Measurements from ENCODE around the gene DNAI2.
A peak's percentile ranks its signal among the peaks of the same experiment; 100 is the strongest.

The DNAI2 gene

DNA sequence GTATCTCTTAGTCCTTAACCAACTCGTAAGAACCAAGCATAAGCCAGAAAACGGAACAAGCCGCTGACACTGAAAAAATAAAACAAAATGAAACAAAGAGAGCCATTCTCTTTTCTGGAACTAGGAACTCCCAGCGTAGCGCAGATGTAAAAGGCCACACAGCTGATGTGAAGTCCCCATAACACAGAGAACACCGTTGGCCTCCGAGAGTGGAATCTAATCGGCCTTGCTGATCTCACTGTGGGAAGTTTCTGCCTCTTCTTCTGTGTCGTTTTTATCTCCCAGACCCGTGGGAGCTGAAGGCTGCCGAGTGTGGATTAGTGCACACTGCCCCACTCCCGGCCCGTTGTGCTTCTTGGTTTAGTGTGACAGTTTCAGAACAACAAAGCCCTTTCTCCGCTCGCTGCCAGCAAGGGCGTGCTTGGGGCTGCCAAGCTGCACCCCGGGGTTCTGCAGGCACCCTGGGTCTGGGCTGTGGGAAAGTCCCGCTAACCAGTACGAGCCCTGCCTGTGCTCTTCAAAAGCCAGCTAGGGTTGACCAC lies 38.9 kb upstream of the DNAI2 start:
- Histone ChIP-seq H3K9ac (ENCODE audit: low read length in 2 of 2) (no peak overlapping the region), H3K9me3 (ENCODE audit: control insufficient read depth in 2 of 2, low read length in 2 of 2) (no peaks in the 10 kb centered on the region), H3K27me3 (ENCODE audit: control insufficient read depth in 1 of 2, insufficient read depth in 2 of 2, low read length in 2 of 2) (no peaks in the 10 kb centered on the region), H3K4me3 (ENCODE audit: low read length in 2 of 2) (peak overlapping the region in 1 of 2 donors; percentile 15), H3K4me1 (ENCODE audit: control insufficient read depth, insufficient read depth, low read length) (peaks cover 2% of the 10 kb centered on the region), H3K36me3 (ENCODE audit: control insufficient read depth in 2 of 2, insufficient read depth in 2 of 2, low read length in 2 of 2) (peaks cover 3 to 4% of the 10 kb centered on the region in 2 donors), H3K27ac (ENCODE audit: low read length) (no peak overlapping the region)

DNA sequence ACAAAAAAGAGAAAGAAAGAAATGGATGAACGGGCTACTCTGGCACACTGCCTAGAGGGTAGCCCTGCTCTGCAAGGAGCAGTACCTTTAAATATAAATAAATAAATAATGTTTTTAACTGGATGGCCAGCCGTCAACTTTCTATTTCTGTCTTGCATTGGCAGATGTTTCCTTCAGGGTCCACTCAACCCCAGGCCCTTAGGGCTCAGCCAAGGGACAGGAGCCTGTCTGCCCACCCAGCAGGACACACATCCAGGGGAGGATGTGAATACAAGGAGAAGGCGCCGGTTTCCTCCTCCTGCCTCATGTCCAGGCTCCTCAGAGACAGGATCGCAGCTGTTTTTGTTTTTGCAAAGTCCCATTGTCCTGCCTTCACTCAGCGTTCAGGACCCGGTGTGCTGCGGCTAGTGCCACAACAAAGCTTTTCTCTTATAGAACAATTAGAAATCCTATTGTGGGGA lies 38.1 kb upstream of the DNAI2 start:
- Histone ChIP-seq H3K9me3 (ENCODE audit: control insufficient read depth in 2 of 2, low read length in 2 of 2) (no peaks in the 10 kb centered on the region), H3K4me1 (ENCODE audit: control insufficient read depth, insufficient read depth, low read length) (peaks cover 7% of the 10 kb centered on the region), H3K4me3 (ENCODE audit: low read length in 2 of 2) (no peak overlapping the region), H3K36me3 (ENCODE audit: control insufficient read depth in 2 of 2, insufficient read depth in 2 of 2, low read length in 2 of 2) (peaks cover 2 to 3% of the 10 kb centered on the region in 2 donors), H3K9ac (ENCODE audit: low read length in 2 of 2) (no peak overlapping the region), H3K27ac (ENCODE audit: low read length) (no peak overlapping the region), H3K27me3 (ENCODE audit: control insufficient read depth in 1 of 2, insufficient read depth in 2 of 2, low read length in 2 of 2) (no peaks in the 10 kb centered on the region)

DNA sequence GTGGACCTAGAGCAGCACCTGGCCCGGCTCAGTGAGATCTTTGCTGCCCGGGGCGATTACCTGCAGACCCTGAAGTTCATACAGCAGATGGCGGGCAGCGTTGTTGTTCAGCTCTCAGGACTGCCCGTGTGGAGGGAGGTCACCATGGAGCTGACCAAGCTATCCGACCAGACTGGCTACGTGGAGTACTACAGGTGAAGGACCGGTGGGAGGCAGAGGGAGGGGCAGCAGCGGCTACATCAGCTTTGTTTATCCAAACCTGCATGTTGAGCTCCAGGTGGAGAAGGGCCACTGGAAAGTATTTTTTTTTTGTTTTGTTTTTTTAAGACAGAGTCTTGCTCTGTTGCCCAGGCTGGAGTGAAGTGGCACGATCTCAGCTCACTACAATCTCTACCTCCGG lies 36.7 kb upstream of the DNAI2 start:
- Histone ChIP-seq H3K4me1 (ENCODE audit: control insufficient read depth, insufficient read depth, low read length) (peaks cover 12% of the 10 kb centered on the region), H3K9ac (ENCODE audit: low read length in 2 of 2) (no peak overlapping the region), H3K4me3 (ENCODE audit: low read length in 2 of 2) (no peak overlapping the region), H3K9me3 (ENCODE audit: control insufficient read depth in 2 of 2, low read length in 2 of 2) (no peaks in the 10 kb centered on the region), H3K27me3 (ENCODE audit: control insufficient read depth in 1 of 2, insufficient read depth in 2 of 2, low read length in 2 of 2) (no peaks in the 10 kb centered on the region), H3K27ac (ENCODE audit: low read length) (no peak overlapping the region), H3K36me3 (ENCODE audit: control insufficient read depth in 2 of 2, insufficient read depth in 2 of 2, low read length in 2 of 2) (peaks cover 0 to 3% of the 10 kb centered on the region in 2 donors)

DNA sequence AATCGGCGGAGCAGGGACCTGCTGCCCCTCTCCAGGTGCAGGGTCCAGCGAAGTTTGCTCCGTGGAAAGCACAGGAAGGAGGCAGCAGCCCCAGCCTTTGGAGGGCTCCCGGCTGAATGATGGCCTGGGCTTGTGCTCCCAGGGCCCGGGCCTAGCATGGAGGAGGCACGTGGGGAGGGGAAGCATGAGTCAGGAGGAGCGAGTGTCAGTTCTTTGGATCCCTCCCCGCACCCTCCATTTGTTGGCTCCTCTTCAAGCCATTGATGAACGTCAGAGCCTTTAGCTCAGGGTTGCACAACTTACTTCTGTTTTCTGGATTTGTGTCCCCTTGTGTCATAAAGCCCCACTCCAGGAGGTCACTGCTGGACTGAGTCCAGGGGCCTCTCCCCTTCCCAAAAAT lies 34.9 kb upstream of the DNAI2 start:
- Histone ChIP-seq H3K4me1 (ENCODE audit: control insufficient read depth, insufficient read depth, low read length) (peaks cover 12% of the 10 kb centered on the region), H3K27me3 (ENCODE audit: control insufficient read depth in 1 of 2, insufficient read depth in 2 of 2, low read length in 2 of 2) (no peaks in the 10 kb centered on the region), H3K36me3 (ENCODE audit: control insufficient read depth in 2 of 2, insufficient read depth in 2 of 2, low read length in 2 of 2) (peaks cover 0 to 3% of the 10 kb centered on the region in 2 donors), H3K27ac (ENCODE audit: low read length) (no peak overlapping the region), H3K4me3 (ENCODE audit: low read length in 2 of 2) (no peak overlapping the region), H3K9ac (ENCODE audit: low read length in 2 of 2) (no peak overlapping the region), H3K9me3 (ENCODE audit: control insufficient read depth in 2 of 2, low read length in 2 of 2) (no peaks in the 10 kb centered on the region)

DNA sequence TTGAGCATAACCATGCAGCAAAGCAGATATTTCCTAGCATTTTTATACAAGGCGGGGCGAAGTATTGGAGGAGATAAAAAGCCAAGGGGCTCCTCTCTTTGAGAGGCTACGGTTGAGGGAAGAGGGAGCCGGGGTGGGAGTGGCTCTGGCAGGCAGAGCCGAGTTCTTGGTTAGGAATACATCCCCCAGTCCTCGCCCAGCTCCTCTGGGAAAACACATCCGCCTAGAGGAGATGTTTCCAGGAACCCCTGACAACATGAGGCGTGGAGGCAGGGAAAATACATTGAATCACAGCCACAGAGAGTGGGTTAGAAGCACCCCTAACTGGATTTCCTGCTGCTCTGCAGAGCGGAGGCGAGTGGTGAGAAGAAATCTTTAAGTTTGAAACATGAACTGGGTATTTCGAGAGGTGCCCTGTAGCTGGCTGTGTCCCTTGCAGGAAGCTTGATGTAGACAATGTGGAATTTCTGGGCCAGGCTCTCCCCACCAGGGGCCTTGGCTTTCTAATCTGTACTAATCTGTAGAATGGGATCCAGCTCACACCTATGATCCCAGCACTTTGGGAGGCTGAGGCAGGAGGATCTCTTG lies 33.3 kb upstream of the DNAI2 start:
- no peaks in the 10 kb centered on the region for H3K27me3 ChIP-seq (ENCODE audit: control insufficient read depth in 1 of 2, insufficient read depth in 2 of 2, low read length in 2 of 2)
- no peaks in the 10 kb centered on the region for H3K9me3 ChIP-seq (ENCODE audit: control insufficient read depth in 2 of 2, low read length in 2 of 2)
- H3K9ac ChIP-seq (ENCODE audit: low read length in 2 of 2) = no peak overlapping the region
- no peak overlapping the region for H3K27ac ChIP-seq (ENCODE audit: low read length)
- peaks cover 0 to 3% of the 10 kb centered on the region in 2 donors for H3K36me3 ChIP-seq (ENCODE audit: control insufficient read depth in 2 of 2, insufficient read depth in 2 of 2, low read length in 2 of 2)
- peaks cover 15% of the 10 kb centered on the region for H3K4me1 ChIP-seq (ENCODE audit: control insufficient read depth, insufficient read depth, low read length)
- no peak overlapping the region for H3K4me3 ChIP-seq (ENCODE audit: low read length in 2 of 2)

DNA sequence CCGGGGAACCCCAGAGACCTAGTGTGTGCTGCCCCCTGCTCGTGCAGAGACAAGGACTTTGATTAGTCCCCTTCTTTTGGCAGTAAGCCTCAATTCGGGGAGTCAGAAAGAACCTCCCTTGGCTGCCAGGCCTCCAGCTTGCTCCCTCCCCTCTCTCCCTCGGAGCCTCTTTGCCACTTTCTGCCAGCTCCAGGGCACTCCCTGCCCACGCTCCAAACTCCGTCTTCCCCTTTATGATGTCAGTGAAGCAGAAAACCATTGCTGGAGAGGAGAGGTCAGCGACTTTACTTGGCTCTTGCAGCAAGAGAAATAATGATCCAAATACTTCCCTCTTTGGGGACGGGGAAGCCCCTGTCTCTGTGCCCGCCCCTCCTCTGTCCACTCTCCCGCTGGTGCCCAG lies 32.6 kb upstream of the DNAI2 start:
- Histone ChIP-seq H3K27ac (ENCODE audit: low read length) (no peak overlapping the region), H3K9me3 (ENCODE audit: control insufficient read depth in 2 of 2, low read length in 2 of 2) (no peaks in the 10 kb centered on the region), H3K4me1 (ENCODE audit: control insufficient read depth, insufficient read depth, low read length) (peaks cover 15% of the 10 kb centered on the region), H3K36me3 (ENCODE audit: control insufficient read depth in 2 of 2, insufficient read depth in 2 of 2, low read length in 2 of 2) (peaks cover 0 to 3% of the 10 kb centered on the region in 2 donors), H3K27me3 (ENCODE audit: control insufficient read depth in 1 of 2, insufficient read depth in 2 of 2, low read length in 2 of 2) (no peaks in the 10 kb centered on the region), H3K4me3 (ENCODE audit: low read length in 2 of 2) (no peak overlapping the region), H3K9ac (ENCODE audit: low read length in 2 of 2) (no peak overlapping the region)

DNA sequence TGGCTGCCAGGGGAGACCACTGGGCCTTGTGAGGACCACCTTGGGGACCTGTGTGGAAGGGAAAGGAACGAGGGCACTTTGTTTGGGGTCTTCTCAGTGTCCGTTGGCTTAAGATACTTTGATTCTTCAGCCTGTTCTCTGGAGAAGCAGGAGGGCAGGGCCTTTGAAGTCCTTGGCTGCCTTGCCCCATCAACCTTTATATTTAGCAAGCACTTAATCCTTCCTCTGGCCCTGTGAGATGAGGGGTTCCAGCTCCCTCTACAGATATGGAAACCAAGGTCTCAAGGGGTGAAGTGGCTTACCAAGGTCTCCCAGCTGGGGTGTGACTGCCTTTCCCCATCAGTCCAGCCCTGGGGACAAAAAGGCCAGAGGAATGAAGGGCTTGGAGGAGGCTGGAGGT lies 32.2 kb upstream of the DNAI2 start:
- H3K27ac ChIP-seq (ENCODE audit: low read length) = no peak overlapping the region
- peaks cover 0 to 3% of the 10 kb centered on the region in 2 donors for H3K36me3 ChIP-seq (ENCODE audit: control insufficient read depth in 2 of 2, insufficient read depth in 2 of 2, low read length in 2 of 2)
- H3K9ac ChIP-seq (ENCODE audit: low read length in 2 of 2) = no peak overlapping the region

DNA sequence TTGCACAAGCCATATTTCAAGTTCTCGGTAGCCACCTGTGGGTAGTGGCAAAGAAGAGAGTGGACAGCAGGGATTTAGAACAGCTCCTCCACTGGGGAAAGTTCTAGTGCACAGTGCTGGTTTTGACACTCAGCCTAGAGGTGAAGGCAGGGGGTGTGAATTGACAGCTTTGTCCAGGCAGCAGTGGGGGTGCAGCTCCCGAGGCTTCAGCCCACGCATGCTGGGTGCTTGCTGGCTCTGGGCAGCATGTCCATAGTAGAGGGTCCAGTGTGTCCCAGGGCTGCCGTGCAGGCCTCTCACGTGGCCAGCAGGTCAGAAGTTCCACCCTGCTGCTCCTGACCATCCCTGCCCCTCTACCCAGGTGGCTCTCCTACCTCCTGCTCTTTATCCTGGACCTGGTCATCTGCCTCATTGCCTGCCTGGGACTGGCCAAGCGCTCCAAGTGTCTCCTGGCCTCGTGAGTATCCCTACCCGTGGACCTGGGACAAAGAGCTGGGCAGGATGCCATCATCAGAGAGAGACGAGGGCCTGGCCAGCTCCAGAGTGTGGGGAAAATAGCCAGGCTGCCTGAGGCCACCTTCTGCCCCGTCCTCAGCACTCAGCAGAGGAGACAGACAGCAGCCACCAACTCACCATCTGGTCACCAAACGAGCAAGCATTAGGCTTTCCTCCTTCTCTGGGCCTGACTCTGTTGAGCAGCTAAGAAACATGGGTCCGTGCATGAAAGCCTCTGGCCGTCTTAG lies 30.9 kb upstream of the DNAI2 start:
- H3K9ac ChIP-seq (ENCODE audit: low read length in 2 of 2) = no peak overlapping the region

More for the DNA sequence above, 32.2 kb upstream of the DNAI2 start:
- Histone ChIP-seq H3K4me1 (ENCODE audit: control insufficient read depth, insufficient read depth, low read length) (peaks cover 15% of the 10 kb centered on the region), H3K4me3 (ENCODE audit: low read length in 2 of 2) (no peak overlapping the region), H3K9me3 (ENCODE audit: control insufficient read depth in 2 of 2, low read length in 2 of 2) (no peaks in the 10 kb centered on the region), H3K27me3 (ENCODE audit: control insufficient read depth in 1 of 2, insufficient read depth in 2 of 2, low read length in 2 of 2) (no peaks in the 10 kb centered on the region)

DNA sequence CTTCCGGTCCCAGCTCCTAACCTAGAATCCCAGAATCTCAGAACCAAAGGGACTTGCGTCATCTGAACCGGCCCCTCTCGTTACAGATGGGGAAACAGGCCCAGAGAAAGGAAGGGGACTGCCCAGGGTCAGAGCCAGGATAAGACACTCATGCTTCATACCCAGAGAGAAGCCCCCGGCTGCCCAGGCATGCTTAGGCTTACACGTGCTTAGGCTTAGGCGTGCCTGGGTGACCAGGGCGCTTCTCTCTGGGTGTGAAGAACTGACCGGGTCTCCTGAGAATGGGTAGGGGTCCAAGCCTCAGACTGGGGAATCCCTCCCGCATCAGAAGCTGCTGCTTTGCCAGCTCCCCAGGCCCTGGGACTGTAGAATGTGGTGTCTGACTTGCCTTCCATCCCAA lies 29.9 kb upstream of the DNAI2 start:
- Histone ChIP-seq H3K36me3 (ENCODE audit: control insufficient read depth in 2 of 2, insufficient read depth in 2 of 2, low read length in 2 of 2) (no peaks in the 10 kb centered on the region), H3K9me3 (ENCODE audit: control insufficient read depth in 2 of 2, low read length in 2 of 2) (no peaks in the 10 kb centered on the region), H3K4me3 (ENCODE audit: low read length in 2 of 2) (no peak overlapping the region), H3K9ac (ENCODE audit: low read length in 2 of 2) (no peak overlapping the region), H3K4me1 (ENCODE audit: control insufficient read depth, insufficient read depth, low read length) (peaks cover 15% of the 10 kb centered on the region), H3K27ac (ENCODE audit: low read length) (no peak overlapping the region), H3K27me3 (ENCODE audit: control insufficient read depth in 1 of 2, insufficient read depth in 2 of 2, low read length in 2 of 2) (no peaks in the 10 kb centered on the region)

More for the DNA sequence above, 30.9 kb upstream of the DNAI2 start:
- H3K4me1 ChIP-seq (ENCODE audit: control insufficient read depth, insufficient read depth, low read length) = peaks cover 15% of the 10 kb centered on the region
- H3K9me3 ChIP-seq (ENCODE audit: control insufficient read depth in 2 of 2, low read length in 2 of 2) = no peaks in the 10 kb centered on the region
- no peaks in the 10 kb centered on the region for H3K27me3 ChIP-seq (ENCODE audit: control insufficient read depth in 1 of 2, insufficient read depth in 2 of 2, low read length in 2 of 2)
- no peak overlapping the region for H3K4me3 ChIP-seq (ENCODE audit: low read length in 2 of 2)
- no peak overlapping the region for H3K27ac ChIP-seq (ENCODE audit: low read length)
- H3K36me3 ChIP-seq (ENCODE audit: control insufficient read depth in 2 of 2, insufficient read depth in 2 of 2, low read length in 2 of 2) = no peaks in the 10 kb centered on the region

DNA sequence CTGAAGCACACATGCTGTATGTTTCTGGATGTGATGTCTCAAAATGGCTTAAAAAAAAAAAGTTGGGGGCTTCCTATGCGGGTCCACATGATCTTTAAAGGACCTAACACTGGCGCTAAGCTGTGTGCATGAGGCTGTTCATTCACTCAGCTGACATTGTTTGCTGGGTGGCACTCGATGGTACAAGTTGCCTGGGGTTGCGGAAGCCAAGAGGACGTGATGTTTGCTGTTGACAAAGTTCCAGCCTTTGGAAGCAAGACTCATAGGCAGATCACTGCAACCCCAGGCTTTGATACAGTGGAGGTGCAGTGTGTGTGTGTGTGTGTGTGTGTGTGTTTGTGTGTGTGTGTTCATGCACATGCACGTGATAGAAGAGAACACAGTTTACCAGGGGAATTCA lies 29.5 kb upstream of the DNAI2 start:
- Histone ChIP-seq H3K9ac (ENCODE audit: low read length in 2 of 2) (no peak overlapping the region), H3K4me1 (ENCODE audit: control insufficient read depth, insufficient read depth, low read length) (peaks cover 13% of the 10 kb centered on the region), H3K36me3 (ENCODE audit: control insufficient read depth in 2 of 2, insufficient read depth in 2 of 2, low read length in 2 of 2) (no peaks in the 10 kb centered on the region), H3K27me3 (ENCODE audit: control insufficient read depth in 1 of 2, insufficient read depth in 2 of 2, low read length in 2 of 2) (no peaks in the 10 kb centered on the region), H3K27ac (ENCODE audit: low read length) (no peak overlapping the region), H3K4me3 (ENCODE audit: low read length in 2 of 2) (no peak overlapping the region), H3K9me3 (ENCODE audit: control insufficient read depth in 2 of 2, low read length in 2 of 2) (no peaks in the 10 kb centered on the region)

Data from stomach smooth muscle (tissue), 2 donors.